T-helper 2 cell treated with Interferon-gamma antibody and Interleukin-4, amounts not matched to agents 5 μg/mL and 100 μg/mL, for 36 hours (primary cell): ENCODE measurements around the gene DPYSL5.

Experiments
- DNase-seq: peaks from one replicate; pipeline ENCODE4 v3.0.0; 2021; ENCODE audit warnings: low spot score
- H3K27ac Mint-ChIP-seq: one replicate; pipeline ENCODE4 v1.8.0; 2021; ENCODE audit warnings: mild to moderate bottlenecking, mixed read lengths
- H3K27me3 Mint-ChIP-seq: one replicate; pipeline ENCODE4 v1.8.0; 2021; ENCODE audit warnings: low read depth, mixed read lengths
- H3K36me3 Mint-ChIP-seq: one replicate; pipeline ENCODE4 v1.8.0; 2021; ENCODE audit warnings: low read depth, mixed read lengths
- H3K4me1 Mint-ChIP-seq: one replicate; pipeline ENCODE4 v1.8.0; 2021; ENCODE audit warnings: low read depth, mixed read lengths
- H3K4me3 Mint-ChIP-seq: one replicate; pipeline ENCODE4 v1.8.0; 2022; ENCODE audit warnings: mild to moderate bottlenecking, moderate library complexity, mixed read lengths
- H3K9me3 Mint-ChIP-seq: one replicate; pipeline ENCODE4 v1.8.0; 2021; ENCODE audit warnings: mixed read lengths

DPYSL5 gene

GRCh38 chr2:26991717-26992116, 143.8 kb downstream of the DPYSL5 start:
- H3K4me1 Mint-ChIP-seq = no peaks in the 10 kb centered on the region
- H3K27ac Mint-ChIP-seq = no peak overlapping the region
- no peaks in the 10 kb centered on the region for H3K9me3 Mint-ChIP-seq
- no peaks in the 10 kb centered on the region for H3K36me3 Mint-ChIP-seq
- no peak for DNase-seq
- H3K27me3 Mint-ChIP-seq = peaks cover 8% of the 10 kb centered on the region
- no peak overlapping the region for H3K4me3 Mint-ChIP-seq

- no peak overlapping the region for H3K27ac Mint-ChIP-seq
- no peaks in the 10 kb centered on the region for H3K4me1 Mint-ChIP-seq
- H3K4me3 Mint-ChIP-seq = no peak overlapping the region
- no peaks in the 10 kb centered on the region for H3K9me3 Mint-ChIP-seq
- H3K36me3 Mint-ChIP-seq = no peaks in the 10 kb centered on the region
- H3K27me3 Mint-ChIP-seq = peaks cover 11% of the 10 kb centered on the region
- DNase-seq = no peak
Measured at GRCh38 chr2:26993768-26994167, 145.8 kb downstream of the DPYSL5 start.

DNA sequence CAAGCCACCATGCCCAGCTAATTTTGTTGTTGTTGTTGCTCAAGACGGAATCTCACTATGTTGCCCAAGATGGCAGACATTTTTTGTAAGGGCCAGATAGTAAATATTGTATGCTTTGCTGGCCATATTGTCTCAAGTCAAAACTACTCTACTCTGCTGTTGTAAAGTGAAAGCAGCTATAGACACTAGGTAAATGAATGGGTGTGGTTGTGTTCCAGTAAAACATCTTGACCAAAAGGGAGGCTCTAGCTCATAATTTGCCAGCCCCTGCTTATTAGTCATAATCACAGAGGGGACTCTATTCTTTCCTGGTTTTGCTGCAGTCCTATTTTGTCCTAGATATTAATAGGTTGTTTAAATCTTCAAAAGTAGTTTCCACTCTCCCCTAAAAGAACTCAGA, 147.1 kb downstream of the DPYSL5 start:
- Mint-ChIP-seq H3K9me3 (no peaks in the 10 kb centered on the region), H3K36me3 (no peaks in the 10 kb centered on the region), H3K27ac (no peak overlapping the region), H3K27me3 (peaks cover 10% of the 10 kb centered on the region), H3K4me3 (no peak overlapping the region), H3K4me1 (no peaks in the 10 kb centered on the region)
- no peak for DNase-seq

DNA sequence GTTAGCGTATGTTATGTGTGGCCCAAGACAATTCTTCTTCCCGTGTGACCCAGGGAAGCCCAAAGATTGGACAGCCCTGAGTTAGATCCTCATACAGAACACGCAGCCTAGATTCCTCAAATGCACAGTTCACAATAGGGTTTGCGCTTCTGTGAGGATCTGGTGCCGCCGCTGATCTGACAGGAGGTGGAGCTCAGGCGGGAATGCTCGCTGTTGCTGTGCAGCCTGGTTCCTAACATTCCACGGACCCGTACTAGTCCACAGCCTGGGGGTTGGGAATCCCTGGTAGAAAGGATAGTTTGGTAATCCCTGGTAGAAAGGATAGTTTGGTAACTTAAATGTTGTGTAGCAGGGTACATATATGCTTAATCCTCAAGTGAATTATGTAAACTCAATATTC, 149.5 kb downstream of the DPYSL5 start:
- Mint-ChIP-seq H3K27me3 (peaks cover 16% of the 10 kb centered on the region), H3K4me3 (no peak overlapping the region), H3K4me1 (no peaks in the 10 kb centered on the region)

GRCh38 chr2:26998323-26998722, 150.4 kb downstream of the DPYSL5 start:
- Mint-ChIP-seq H3K4me3 (no peak overlapping the region), H3K9me3 (no peaks in the 10 kb centered on the region), H3K27me3 (peaks cover 14% of the 10 kb centered on the region), H3K4me1 (no peaks in the 10 kb centered on the region), H3K27ac (no peak overlapping the region), H3K36me3 (no peaks in the 10 kb centered on the region)
- DNase-seq = no peak

More for the DNA sequence above, 149.5 kb downstream of the DPYSL5 start:
- DNase-seq = no peak
- no peaks in the 10 kb centered on the region for H3K36me3 Mint-ChIP-seq
- H3K9me3 Mint-ChIP-seq = no peaks in the 10 kb centered on the region
- H3K27ac Mint-ChIP-seq = no peak overlapping the region
